H1 (cell line): ENCODE results near the gene TPD52L2. TPM values are rescaled to one million over a fixed set of nuclear protein-coding genes. Genes with fewer than 3 reads are reported as not detected.

Source experiments
- ASH2L ChIP-seq: fragments of 200-600, 300-600 bp; sonication (generic); IDR thresholded peaks from one replicate; pipeline ENCODE4 v1.7.1; 2017; ENCODE audit warnings: low read length
- CHD2 ChIP-seq: IDR thresholded peaks from 2 replicates; pipeline ENCODE4 v1.6.1; 2012; ENCODE audit warnings: low read length, improper control_type of control experiment
- EZH2 ChIP-seq: fragments of 200-600 bp; sonication (generic); IDR thresholded peaks from 2 replicates; pipeline ENCODE4 v1.7.1; 2012; ENCODE audit warnings: low read depth, mild to moderate bottlenecking, moderate library complexity, low read length, inconsistent platforms; ENCODE audit not compliant: severe bottlenecking
- HDAC2 ChIP-seq, 2 experiments: fragments of 300-600 bp in 1 of 2; sonication (generic) in 1 of 2; IDR thresholded peaks; 2 replicates each; pipeline ENCODE4 v1.6.1; 2011 to 2012; ENCODE audit warnings: low read depth in 2 of 2, low read length in 2 of 2, mild to moderate bottlenecking in 2 of 2, moderate library complexity in 2 of 2, borderline replicate concordance in 1 of 2, inconsistent platforms in 1 of 2
- KDM1A ChIP-seq: fragments of 200-600, 300-600 bp; sonication (generic); IDR thresholded peaks from 2 replicates; pipeline ENCODE4 v1.7.1; 2016; ENCODE audit warnings: mild to moderate bottlenecking, low read length, borderline replicate concordance
- KDM4A ChIP-seq: IDR thresholded peaks from one replicate; pipeline ENCODE4 v1.7.1; 2012; ENCODE audit warnings: low read depth, mild to moderate bottlenecking, moderate library complexity, low read length, inconsistent platforms; ENCODE audit not compliant: severe bottlenecking
- NANOG ChIP-seq: IDR thresholded peaks from 2 replicates; pipeline ENCODE4 v1.6.1; 2011; ENCODE audit warnings: low read length, low read depth, mild to moderate bottlenecking, inconsistent platforms; ENCODE audit not compliant: insufficient read depth, poor library complexity, severe bottlenecking
- NRF1 ChIP-seq: IDR thresholded peaks from 2 replicates; pipeline ENCODE4 v1.6.1; 2011; ENCODE audit warnings: mild to moderate bottlenecking, low read depth, low read length, improper control_type of control experiment
- POLR2AphosphoS5 ChIP-seq: IDR thresholded peaks from 2 replicates; pipeline ENCODE4 v1.6.1; 2011; ENCODE audit warnings: low read depth, low read length
- SAP30 ChIP-seq: fragments of 300-600 bp; sonication (generic); IDR thresholded peaks from 2 replicates; pipeline ENCODE4 v1.7.1; 2012; ENCODE audit warnings: low read length, moderate library complexity, mild to moderate bottlenecking, inconsistent platforms; ENCODE audit not compliant: insufficient read depth, insufficient replicate concordance
- TCF12 ChIP-seq: IDR thresholded peaks from 2 replicates; pipeline ENCODE4 v1.6.1; 2011; ENCODE audit warnings: low read depth, mild to moderate bottlenecking, low read length
- polyA plus RNA-seq, 7 experiments: library from polyadenylated mRNA; depleted of rRNA in 3 of 7; stranded (reverse) in 5 of 7; unstranded in 2 of 7; fragments of >200 nt in 5 of 7; fragments of 200-250 nt in 2 of 7; gene quantifications; 1 replicate in 5 of 7; 2 replicates in 1 of 7; 4 replicates in 1 of 7; pipeline versions ENCODE4 v1.2.1 to v1.2.3, GENCODE V29; 2011 to 2013; ENCODE audit warnings: missing spikeins in 2 of 7, mixed read lengths in 2 of 7
- total RNA-seq: library from RNA; stranded (reverse); fragmentation: NEBNext Ultra II Directional; extraction: Animal tissue kit (Norgen Biotek cat#: 25700); gene quantifications from 2 replicates; pipeline ENCODE4 v1.2.1, GENCODE V29; 2021
- TF ChIP-seq, protein P1 (sequence below), 3 experiments: IDR thresholded peaks; 1 replicate in 2 of 3; 2 replicates in 1 of 3; pipeline versions ENCODE4 v1.5.1 to v1.6.1; 2011; ENCODE audit warnings: low read length in 3 of 3, mild to moderate bottlenecking in 3 of 3, inconsistent platforms in 2 of 3, low read depth in 1 of 3, moderate library complexity in 1 of 3; ENCODE audit not compliant: insufficient read depth in 1 of 3; ENCODE audit errors: control extremely low read depth in 1 of 3

TPD52L2 gene
- total and polyA plus RNA-seq, 2 of the 8 experiments (the other 6 are each of a cell fraction or from before 2014, with no cell fraction given): 77.1 to 80.2 TPM

DNA sequence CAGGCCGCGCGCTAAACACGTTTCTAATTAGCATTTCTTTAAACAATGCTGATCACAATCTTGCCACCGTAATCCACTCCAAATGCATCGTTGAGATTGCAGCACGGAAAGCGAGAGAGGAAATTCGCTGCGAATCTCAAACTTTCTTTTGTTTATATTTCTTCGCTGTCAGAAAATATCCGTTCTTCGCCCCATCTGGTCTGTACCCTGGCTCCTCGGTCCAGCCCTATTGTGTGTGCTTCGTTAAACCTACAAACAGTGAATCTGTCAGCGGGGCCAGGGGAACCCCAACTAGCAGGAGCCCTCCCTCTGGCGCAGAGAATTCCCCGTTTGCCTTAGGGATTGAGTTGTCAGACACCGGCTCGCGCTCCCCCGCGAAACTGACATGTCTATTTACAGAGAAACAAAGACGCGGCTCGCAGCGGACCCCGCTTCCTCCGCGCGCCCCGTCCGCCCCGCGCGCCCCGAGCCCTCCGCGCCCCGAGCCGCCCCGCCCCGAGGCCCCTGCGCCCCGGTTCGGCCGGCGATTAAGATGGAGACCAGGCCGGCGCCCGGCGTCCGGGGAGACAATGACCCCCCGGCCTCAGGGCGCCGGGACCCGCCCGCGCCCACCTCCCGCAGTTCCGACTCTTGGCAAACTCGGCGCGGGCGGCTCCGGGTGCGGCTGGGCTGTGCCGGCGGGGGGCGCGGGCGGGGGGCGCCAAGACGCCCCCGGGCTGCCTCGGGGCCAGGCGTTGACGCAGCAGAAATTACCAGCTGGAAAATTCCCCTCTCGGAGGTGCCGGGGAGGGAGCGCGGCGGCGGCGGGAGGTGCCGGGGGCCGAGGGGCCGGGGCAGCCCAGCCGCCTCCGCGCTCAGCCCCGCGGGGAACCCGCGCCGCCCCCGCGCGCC lies 34.9 kb upstream of the TPD52L2 start (continued):
- TF ChIP-seq, protein P1, sequence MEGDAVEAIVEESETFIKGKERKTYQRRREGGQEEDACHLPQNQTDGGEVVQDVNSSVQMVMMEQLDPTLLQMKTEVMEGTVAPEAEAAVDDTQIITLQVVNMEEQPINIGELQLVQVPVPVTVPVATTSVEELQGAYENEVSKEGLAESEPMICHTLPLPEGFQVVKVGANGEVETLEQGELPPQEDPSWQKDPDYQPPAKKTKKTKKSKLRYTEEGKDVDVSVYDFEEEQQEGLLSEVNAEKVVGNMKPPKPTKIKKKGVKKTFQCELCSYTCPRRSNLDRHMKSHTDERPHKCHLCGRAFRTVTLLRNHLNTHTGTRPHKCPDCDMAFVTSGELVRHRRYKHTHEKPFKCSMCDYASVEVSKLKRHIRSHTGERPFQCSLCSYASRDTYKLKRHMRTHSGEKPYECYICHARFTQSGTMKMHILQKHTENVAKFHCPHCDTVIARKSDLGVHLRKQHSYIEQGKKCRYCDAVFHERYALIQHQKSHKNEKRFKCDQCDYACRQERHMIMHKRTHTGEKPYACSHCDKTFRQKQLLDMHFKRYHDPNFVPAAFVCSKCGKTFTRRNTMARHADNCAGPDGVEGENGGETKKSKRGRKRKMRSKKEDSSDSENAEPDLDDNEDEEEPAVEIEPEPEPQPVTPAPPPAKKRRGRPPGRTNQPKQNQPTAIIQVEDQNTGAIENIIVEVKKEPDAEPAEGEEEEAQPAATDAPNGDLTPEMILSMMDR (IDR thresholded peaks at IDR 0.05; ENCODE audit: control extremely low read depth in 1 of 3, insufficient read depth in 1 of 3, low read depth in 1 of 3, low read length in 3 of 3): no peak
- no peak for TF ChIP-seq NANOG
- peak; percentile 14 for TF ChIP-seq EZH2
- TF ChIP-seq CHD2: no peak
- no peak for TF ChIP-seq NRF1
- TF ChIP-seq SAP30: peak; percentile 54
- no peak for TF ChIP-seq KDM1A
- no peak for TF ChIP-seq TCF12
- peak; percentile 41 for TF ChIP-seq ASH2L
- TF ChIP-seq POLR2AphosphoS5: no peak
- peak in 1 of 2 experiments; percentile 48; a peak in 1 of 4 replicates for TF ChIP-seq HDAC2 (IDR thresholded peaks at IDR 0.05; ENCODE audit: borderline replicate concordance in 1 of 2, low read depth in 2 of 2, low read length in 2 of 2)
- peak; percentile 13 for TF ChIP-seq KDM4A
